GM19043 (cell line): ENCODE data around the gene CDKN2D.

Experiments used
- ATAC-seq: cut with Tn5 transposase; IDR thresholded peaks from one replicate; pipeline ENCODE4 v1.9.1; 2021; ENCODE audit warnings: low read depth; ENCODE audit not compliant: unreplicated experiment

Gene CDKN2D

DNA sequence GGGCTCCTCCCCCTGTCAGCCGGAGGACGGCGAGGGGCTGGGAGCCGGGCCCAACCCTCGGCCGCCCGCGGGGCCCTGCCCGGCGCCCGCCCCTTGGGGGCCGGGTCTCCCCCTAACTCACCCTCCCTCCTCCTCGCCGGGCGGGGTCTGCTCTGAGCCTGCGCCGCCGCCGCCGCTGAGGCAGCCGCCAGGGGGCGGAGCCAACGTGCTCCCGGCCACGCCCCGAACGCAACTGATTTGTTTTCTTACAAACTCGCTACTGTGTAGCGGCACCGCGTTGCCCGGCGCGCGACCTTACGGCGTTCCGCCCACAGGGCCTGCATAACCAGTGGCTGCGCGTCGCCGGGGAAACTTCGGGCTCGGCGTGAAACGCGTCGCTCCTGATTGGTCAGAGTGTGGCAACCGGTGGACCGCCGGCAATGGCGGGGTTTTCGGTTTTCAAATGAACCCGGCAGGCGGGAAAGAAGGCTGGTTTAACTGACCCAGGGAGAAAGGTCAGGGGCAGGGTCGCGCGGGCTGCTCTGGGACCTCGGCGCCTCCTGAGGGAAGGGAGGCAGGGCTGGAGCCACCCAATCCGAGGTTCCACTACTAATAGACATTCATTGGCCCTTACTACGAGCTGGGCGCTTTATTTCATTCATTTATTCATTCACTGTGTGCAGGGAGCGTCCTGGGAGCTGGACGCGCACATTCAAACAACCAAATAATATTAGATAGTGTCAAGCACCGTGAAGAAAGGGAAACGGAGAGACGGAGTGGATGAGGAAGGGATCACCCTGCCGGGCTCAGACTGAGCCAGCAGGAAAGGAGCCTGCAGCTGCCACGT, at the start of gene CDKN2D:
Gene CDKN2D (minus strand): TSS at position 154 of the 826 bp plus-strand sequence. CDS start 326 bp downstream, outside the sequence.
- ATAC-seq, result peak; percentile 70

DNA sequence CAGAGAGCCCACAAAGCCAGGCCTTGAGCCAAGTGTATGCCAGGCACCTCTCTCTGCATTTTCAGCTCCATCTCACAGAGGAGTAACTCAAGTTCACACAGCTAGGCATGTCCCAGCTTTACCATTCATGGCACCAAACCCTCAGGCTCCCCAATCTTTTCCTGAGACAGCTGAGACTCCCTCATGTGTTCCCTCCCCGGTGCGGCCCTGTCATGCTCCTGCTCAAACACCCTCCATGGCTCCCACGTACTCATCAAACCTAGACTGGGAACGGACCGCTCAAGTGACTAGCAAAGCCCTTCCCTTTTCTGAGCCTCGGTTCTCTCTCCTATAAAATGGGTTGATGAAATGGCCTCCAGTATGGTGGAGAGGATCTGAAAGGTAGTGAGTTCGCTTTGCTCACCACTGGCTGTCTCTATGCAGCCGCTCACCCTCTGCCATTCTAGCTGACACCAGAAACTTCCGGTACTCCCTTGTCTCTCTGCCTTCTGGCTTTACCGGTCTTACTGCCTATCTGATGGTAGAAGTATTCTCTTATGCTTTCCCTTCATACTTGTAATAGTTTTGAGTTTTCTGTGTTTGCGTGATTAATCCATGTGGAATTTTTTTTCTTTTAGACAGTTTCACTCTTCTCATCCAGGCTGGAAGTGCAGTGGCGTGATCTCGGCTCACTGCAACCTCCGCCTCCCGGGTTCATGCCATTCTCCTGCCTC, 48.8 kb upstream of the CDKN2D start:
- no peak for ATAC-seq

GRCh38 chr19:10615429-10616023, 46.7 kb upstream of the CDKN2D start:
- ATAC-seq, result no peak

DNA sequence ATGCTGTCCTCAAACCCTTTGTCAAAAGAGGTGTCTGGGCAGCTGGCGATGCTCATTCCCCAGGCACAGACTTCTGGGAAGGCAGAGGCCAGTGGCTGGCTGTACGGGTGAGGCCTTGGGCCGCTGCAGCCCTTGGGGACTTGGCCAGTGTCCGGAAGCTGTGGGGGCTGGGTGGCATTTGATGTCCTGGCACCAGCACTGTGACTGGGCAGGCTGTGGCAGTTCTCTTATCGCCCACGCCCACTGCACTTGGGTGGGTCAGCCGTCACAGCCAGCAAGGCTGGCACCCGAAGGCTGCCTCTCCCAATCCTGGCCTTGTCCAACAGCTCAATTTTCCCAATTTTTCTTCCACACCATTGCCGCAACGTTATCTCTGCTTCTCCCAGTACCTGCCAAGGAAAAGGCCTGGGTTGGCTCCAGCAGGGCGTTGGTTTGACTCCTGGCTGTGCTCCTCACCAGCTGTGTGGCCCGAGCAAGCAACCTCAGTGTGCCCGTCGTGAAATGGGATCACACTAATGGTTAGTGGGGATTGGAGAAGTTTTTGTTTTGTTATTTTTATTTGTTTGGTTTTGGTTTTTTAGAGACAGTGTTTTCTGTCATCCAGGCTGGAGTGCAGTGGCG, 43.8 kb upstream of the CDKN2D start:
- ATAC-seq, result no peak

- ATAC-seq, result no peak
These were observed 43.1 kb upstream of the CDKN2D start for GRCh38 chr19:10611907-10612306.

- ATAC-seq, result no peak
These were observed 35.7 kb upstream of the CDKN2D start for GRCh38 chr19:10604460-10604980.

- ATAC-seq, result no peak
These were observed 35.2 kb upstream of the CDKN2D start for GRCh38 chr19:10603873-10604459.

DNA sequence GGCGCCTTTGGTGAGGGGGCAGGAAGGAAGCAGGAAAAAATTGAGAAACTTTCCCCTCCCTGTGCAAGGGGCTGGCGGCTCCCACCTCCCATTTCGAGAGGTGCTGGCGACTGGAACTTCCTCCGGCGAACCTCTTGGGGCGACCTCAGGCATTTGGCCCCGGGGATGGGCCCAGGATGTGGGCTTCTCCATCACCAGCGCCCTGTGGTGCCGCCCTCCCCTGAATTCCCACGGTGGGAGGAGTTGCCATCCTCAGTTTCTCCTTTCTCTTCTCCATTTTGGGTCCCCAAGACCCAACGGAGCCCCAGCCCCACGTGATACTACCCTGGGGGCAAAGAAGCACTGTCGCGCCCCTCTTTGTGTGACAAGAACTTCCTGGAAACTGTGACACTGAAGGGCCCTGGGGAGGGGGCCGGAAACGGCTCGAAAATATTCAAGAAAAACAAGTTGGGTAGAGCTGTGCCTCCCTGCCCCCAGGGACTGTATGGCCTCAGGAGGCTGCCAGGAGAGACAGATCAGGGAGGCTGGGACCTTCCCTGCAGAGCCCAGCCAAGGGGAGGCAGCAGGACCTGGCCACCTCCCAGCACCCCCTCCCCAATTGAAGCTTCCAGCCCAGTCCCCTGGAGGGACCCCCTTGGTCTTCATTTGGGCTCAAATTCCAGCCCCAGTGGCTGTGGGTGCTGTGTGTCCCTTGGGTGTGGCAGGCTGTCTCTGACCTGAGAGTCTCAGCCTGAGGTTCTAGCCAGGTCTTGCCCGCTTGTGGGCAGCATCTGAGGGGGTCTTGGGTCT, 34.5 kb upstream of the CDKN2D start:
- no peak for ATAC-seq

DNA sequence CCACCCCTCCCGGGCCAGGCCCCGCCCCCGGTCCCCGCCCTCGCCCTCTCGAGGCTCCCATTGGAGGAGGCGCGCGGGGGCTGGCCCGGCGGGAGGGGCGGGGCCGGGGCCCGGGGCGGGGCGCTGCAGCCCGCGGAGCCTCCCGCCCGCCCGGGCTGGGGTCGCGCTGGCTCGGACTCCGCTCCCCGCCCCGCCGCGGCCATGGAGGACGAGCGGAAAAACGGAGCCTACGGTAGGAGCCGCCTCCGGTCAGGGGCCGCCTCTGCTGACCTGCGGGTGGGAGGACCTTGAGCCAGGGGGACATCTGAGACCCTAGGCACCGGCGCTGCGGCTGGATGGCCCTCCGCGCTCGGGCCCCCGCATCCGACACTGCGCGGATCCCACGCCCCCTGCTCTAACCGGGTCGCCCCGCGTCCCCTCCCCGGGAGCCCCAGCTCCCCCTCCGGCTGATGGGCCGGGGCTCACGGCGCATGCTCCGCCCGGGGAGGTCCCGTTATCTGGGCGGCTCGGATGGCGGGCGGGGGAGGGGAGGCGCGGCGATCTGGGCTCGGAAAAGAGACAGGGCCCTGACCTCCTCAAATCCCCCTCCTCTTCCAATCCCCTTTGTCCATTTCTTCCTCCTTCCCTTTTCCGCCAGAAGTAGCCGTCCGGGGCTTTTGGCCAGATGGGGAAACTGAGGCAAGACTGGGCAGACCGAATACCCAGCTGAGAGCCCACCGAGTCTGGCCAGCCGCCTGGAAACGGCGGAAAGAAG, 33.7 kb upstream of the CDKN2D start:
- no peak for ATAC-seq

- no peak for ATAC-seq
These were observed 33.2 kb upstream of the CDKN2D start for GRCh38 chr19:10601999-10602329.

GRCh38 chr19:10600149-10600548, 31.4 kb upstream of the CDKN2D start:
- no peak for ATAC-seq

GRCh38 chr19:10593820-10594637, 25.2 kb upstream of the CDKN2D start:
- no peak for ATAC-seq

- ATAC-seq, result no peak
These were observed 24.4 kb upstream of the CDKN2D start for GRCh38 chr19:10593148-10593547.

DNA sequence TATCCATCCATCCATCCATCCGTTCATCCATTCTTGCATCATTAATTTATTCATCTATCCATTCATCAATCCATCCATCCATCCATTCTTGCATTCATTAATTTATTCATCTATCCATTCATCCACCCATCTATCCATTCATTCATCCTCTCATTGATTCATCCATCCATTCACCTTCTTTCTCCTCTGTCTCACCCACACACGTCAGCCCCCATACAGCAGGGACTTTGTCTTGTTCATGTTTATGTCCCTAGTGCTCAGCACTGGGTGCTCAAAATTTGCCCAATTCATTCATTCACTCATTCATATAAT, 19.0 kb upstream of the CDKN2D start:
- no peak for ATAC-seq

DNA sequence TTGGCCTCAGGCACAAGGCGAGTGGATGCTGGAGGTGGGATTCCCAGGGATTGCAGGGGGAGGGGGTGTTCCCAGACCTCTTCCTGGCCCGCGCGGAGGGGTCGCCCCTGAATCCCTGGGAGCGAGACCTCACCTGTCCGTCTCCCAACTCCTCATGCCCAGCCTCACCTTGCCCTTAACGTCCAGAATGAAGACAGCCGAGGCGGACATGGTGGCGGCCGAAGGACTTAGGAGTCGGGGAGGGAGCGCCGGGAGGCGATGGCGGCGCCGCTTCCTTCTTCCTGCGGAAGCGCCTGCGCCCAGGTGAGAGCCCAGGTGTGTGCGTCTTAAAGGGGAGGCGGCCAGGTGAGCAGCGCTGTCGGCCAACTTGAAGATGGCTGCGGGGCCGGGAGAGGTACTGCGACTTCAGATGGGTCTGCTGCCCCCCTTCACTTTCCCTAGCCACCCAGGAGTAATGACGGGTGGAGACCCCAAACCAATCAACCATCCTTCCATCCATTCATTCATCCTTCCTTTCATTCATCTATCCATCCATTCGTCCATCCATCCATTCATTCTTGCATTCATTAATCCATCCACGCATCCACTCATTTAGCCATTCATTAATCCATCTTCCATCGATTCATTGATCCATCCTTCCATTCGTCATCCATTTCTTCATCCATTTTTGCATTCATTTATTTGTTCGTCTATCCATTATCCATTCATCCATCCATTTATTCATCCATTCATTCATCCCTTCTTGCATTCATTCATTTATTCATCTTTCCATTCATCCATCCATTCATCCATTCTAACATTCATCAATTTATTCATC, 18.5 kb upstream of the CDKN2D start, which contains the start of gene AP1M2:
Gene AP1M2 (minus strand): TSS at position 291 of the 817 bp plus-strand sequence. CDS start 81 bp downstream, at position 210.
- ATAC-seq, result no peak

DNA sequence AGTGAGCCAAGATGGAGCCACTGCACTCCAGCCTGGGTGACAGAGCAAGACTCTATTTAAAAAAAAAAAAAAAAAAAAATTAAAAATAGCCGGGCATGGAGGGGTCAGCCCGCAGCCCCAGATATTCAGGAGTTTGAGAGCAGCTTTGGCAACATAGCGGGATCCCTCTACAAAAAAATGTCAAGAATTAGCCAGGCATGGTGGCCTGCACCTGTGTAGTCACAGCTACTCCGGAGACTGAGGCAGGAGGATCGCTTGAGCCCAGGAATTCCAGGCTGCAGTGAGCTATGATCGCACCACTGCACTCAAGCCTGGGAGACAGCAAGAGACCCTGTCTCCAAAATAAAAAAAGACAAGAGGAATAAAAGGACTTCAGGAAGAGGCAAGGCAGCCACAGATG, 17.6 kb upstream of the CDKN2D start:
- ATAC-seq, result no peak

DNA sequence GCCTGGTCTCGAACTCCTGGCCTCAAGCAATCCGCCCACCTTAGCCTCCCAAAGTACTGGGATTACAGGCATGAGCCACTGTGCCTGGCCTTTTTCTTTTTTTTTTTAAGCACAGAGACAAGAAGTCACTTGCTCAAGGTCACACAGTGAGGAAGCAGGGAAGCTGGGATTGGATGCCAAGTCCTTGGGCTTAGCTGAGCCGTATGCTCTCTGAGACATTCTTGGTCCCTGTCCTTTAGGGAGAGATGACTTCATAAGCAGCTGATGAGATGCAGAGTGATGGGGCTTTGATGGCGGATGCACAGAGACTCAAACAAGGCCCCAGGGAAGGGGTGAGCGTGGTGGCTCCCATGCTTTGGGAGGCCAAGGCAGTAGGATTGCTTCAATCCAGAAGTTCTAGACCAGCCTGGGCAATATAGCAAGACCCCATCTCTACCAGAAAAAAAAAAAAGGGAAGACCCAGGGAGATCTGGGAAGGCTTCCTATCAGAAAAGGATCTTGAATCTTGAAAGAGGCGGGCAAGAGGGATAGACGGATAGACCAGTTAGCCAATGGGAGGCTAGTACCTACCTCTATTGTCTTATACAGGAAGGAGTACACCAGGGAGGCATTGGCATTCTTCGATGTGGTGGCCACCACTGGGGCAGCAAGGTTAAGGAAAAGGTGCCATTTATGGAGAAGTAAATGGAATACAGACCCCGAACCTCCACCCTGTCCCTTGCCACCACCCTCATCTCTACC, 14.4 kb upstream of the CDKN2D start:
- no peak for ATAC-seq
